Esophagus squamous epithelium (tissue), 4 donors: ENCODE data around the gene PACS2.

ENCODE experiments used
- POLR2A ChIP-seq, 4 donors: fragments of 450-650 bp; IDR thresholded peaks; one replicate each; pipeline ENCODE4 v1.6.1; 2017; ENCODE audit warnings: antibody characterized with exemption in 4 of 4, mild to moderate bottlenecking in 4 of 4, moderate library complexity in 3 of 4
- TF ChIP-seq, protein P1 (sequence below), 6 experiments: fragments of 450-650 bp in 4 of 6; fragments of 200-600 bp in 2 of 6; sonication (generic) in 2 of 6; IDR thresholded peaks; one replicate each; pipeline ENCODE4 v1.5.1; 2016 to 2019; ENCODE audit warnings: antibody characterized with exemption in 6 of 6, mild to moderate bottlenecking in 4 of 6, moderate library complexity in 4 of 6

DNA sequence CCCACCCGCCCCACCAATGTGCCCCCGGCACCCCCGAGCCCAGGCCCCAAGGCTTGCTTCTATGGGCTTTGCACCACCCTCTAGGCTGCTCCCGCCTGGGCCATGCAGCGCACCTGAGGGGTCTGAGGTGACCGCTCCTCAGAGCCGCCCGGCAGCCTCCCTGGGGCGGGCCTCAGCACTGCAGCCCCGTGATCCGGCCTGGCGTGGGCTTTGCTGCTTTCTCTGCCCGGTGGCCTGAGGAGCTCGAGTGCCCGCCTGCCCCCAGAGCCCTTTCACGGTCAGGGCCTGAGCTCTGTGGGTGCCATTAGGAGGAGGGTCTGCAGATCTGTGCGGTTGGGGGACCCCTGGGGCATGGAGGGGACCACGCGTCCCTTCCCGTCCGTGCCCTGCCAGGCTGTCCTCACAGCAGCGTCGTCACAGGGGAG, 111.3 kb downstream of the PACS2 start:
- TF ChIP-seq, protein P1, sequence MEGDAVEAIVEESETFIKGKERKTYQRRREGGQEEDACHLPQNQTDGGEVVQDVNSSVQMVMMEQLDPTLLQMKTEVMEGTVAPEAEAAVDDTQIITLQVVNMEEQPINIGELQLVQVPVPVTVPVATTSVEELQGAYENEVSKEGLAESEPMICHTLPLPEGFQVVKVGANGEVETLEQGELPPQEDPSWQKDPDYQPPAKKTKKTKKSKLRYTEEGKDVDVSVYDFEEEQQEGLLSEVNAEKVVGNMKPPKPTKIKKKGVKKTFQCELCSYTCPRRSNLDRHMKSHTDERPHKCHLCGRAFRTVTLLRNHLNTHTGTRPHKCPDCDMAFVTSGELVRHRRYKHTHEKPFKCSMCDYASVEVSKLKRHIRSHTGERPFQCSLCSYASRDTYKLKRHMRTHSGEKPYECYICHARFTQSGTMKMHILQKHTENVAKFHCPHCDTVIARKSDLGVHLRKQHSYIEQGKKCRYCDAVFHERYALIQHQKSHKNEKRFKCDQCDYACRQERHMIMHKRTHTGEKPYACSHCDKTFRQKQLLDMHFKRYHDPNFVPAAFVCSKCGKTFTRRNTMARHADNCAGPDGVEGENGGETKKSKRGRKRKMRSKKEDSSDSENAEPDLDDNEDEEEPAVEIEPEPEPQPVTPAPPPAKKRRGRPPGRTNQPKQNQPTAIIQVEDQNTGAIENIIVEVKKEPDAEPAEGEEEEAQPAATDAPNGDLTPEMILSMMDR (IDR thresholded peaks at IDR 0.05): no peak
- no peak for TF ChIP-seq POLR2A (IDR thresholded peaks at IDR 0.05)
